Neural crest cell (in vitro differentiated cells): ENCODE measurements around the gene STH. TPM values are rescaled to one million over a fixed set of nuclear protein-coding genes. Genes with fewer than 3 reads are reported as not detected.

Experiments used
- DNase-seq: peaks from one replicate; pipeline ENCODE4 v3.0.0; 2021; ENCODE audit warnings: low read depth, mixed read lengths, low spot score
- H3K27ac Mint-ChIP-seq: one replicate; pipeline ENCODE4 v1.8.0; 2021; ENCODE audit warnings: mild to moderate bottlenecking, mixed read lengths; ENCODE audit not compliant: unreplicated experiment
- H3K27me3 Mint-ChIP-seq: 2 replicates; pipeline ENCODE4 v1.8.0; 2021; ENCODE audit warnings: low read depth, mild to moderate bottlenecking, mixed read lengths
- H3K36me3 Mint-ChIP-seq: 2 replicates; pipeline ENCODE4 v1.8.0; 2021; ENCODE audit warnings: low read depth, mild to moderate bottlenecking, mixed read lengths
- H3K4me1 Mint-ChIP-seq: 2 replicates; pipeline ENCODE4 v1.8.0; 2021; ENCODE audit warnings: mixed read lengths
- H3K4me3 Mint-ChIP-seq: one replicate; pipeline ENCODE4 v1.8.0; 2021; ENCODE audit warnings: mild to moderate bottlenecking, mixed read lengths
- H3K9me3 Mint-ChIP-seq: 2 replicates; pipeline ENCODE4 v1.8.0; 2021; ENCODE audit warnings: mixed read lengths
- CTCF ChIP-seq: fragments of 200-600 bp; sonication (generic); conservative IDR thresholded peaks from 2 replicates; pipeline ENCODE4 v1.5.0; 2021; ENCODE audit warnings: antibody characterized with exemption, mild to moderate bottlenecking
- total RNA-seq: library from RNA; stranded (reverse); gene quantifications from 2 replicates; pipeline ENCODE4 v1.2.1, GENCODE V29; 2021

The STH gene
- total RNA-seq, 1 donor from 2014 or later, result not detected

- H3K9me3 Mint-ChIP-seq, result no peaks in the 10 kb centered on the region
- no peak overlapping the region for H3K27ac Mint-ChIP-seq
- H3K4me1 Mint-ChIP-seq, result no peaks in the 10 kb centered on the region
- no peak for DNase-seq
- no peaks in the 10 kb centered on the region for H3K36me3 Mint-ChIP-seq
- H3K4me3 Mint-ChIP-seq, result no peak overlapping the region
- peaks cover 24% of the 10 kb centered on the region for H3K27me3 Mint-ChIP-seq
- TF ChIP-seq CTCF, result no peak
These were observed 35.8 kb upstream of the STH start for GRCh38 chr17:45963283-45963682.

GRCh38 chr17:45963889-45964288 lies 35.2 kb upstream of the STH start:
- Mint-ChIP-seq H3K4me3 (no peak overlapping the region), H3K27me3 (peaks cover 24% of the 10 kb centered on the region), H3K9me3 (no peaks in the 10 kb centered on the region), H3K36me3 (no peaks in the 10 kb centered on the region), H3K27ac (no peak overlapping the region), H3K4me1 (no peaks in the 10 kb centered on the region)
- no peak for TF ChIP-seq CTCF
- no peak for DNase-seq

GRCh38 chr17:45964634-45965033 lies 34.4 kb upstream of the STH start:
- H3K4me3 Mint-ChIP-seq, result no peak overlapping the region
- no peak for DNase-seq
- TF ChIP-seq CTCF, result no peak
- peaks cover 2% of the 10 kb centered on the region for H3K9me3 Mint-ChIP-seq
- no peaks in the 10 kb centered on the region for H3K4me1 Mint-ChIP-seq
- H3K36me3 Mint-ChIP-seq, result peaks cover 1% of the 10 kb centered on the region
- H3K27ac Mint-ChIP-seq, result no peak overlapping the region
- peaks cover 25% of the 10 kb centered on the region for H3K27me3 Mint-ChIP-seq

- Mint-ChIP-seq H3K27me3 (peaks cover 31% of the 10 kb centered on the region), H3K36me3 (peaks cover 4% of the 10 kb centered on the region), H3K4me1 (no peaks in the 10 kb centered on the region), H3K9me3 (peaks cover 6% of the 10 kb centered on the region), H3K4me3 (no peak overlapping the region), H3K27ac (no peak overlapping the region)
- no peak for TF ChIP-seq CTCF
- no peak for DNase-seq
These were observed 33.2 kb upstream of the STH start for GRCh38 chr17:45965812-45966211.

- Mint-ChIP-seq H3K36me3 (peaks cover 4% of the 10 kb centered on the region), H3K4me3 (no peak overlapping the region), H3K9me3 (peaks cover 6% of the 10 kb centered on the region), H3K27ac (no peak overlapping the region), H3K27me3 (peaks cover 31% of the 10 kb centered on the region), H3K4me1 (no peaks in the 10 kb centered on the region)
- no peak for TF ChIP-seq CTCF
- DNase-seq, result no peak
These were observed 32.3 kb upstream of the STH start for GRCh38 chr17:45966606-45967280.
